ENCODE data around the gene SLC22A24.

- no peak for TF ChIP-seq CTCF (IDR thresholded peaks at IDR 0.05)
- TF ChIP-seq POLR2A (IDR thresholded peaks at IDR 0.05), result no peak
Measured at GRCh38 chr11:63165706-63166310, 21.8 kb upstream of the SLC22A24 start.

All from right lobe of liver (tissue), 4 donors.